ENCODE data around the gene VTN.
A peak's percentile ranks its signal among the peaks of the same experiment; 100 is the strongest.

Gene VTN

DNA sequence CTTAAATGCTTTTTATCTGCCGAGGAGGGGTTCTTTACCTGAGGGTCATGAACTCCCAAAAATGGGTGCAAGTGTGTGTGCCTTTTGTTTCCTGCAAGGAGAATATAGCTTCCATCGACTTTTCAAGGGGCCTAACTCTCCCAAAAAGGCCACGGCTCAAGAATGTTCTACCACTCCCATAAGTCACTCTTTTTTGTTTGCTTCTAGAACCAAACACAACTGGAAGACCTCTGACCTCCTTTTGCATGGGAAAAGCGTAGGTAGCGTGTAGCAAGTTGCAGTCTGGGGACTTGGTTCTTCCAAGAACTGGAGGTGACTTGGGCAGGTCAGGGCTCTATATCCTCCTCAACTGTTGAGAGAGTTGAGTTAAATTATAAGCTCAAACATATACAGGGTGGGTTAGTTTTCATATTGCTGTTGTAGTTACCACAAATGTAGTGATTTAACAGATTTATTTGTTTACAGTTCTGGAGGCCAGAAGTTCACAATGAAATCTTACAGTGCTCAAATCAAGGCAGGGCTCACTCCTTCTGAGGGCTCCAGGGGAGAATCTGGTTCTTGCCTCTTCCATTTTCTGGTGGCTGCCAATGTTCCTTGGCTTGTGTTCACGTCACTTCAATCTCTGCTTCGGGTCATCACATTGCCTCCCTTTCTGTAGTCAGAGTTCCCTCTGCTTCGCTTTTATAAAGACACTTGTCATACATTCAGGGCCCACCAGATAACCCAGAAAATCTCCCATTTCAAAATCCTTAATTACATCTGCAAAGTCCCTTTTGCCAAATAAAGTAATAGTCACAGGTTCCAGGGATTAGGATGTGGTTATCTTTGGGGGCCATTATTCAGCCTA lies 49.7 kb downstream of the VTN start:
- DNase-seq (ENCODE audit: low read depth, low spot score), result no peak
- peak overlapping the region; percentile 98 for H3K9ac ChIP-seq (ENCODE audit: insufficient read length)
- TF ChIP-seq FOXP2 (optimal IDR thresholded peaks at IDR 0.05; ENCODE audit: control extremely low read depth, extremely low read length, insufficient read depth) (no peak), EZH2 (IDR thresholded peaks at IDR 0.05) (no peak), POLR2AphosphoS5 (IDR thresholded peaks at IDR 0.05; ENCODE audit: borderline replicate concordance, low read depth, low read length) (no peak)
- H3K36me3 ChIP-seq (ENCODE audit: insufficient read depth, low read length), result peaks cover 28% of the 10 kb centered on the region
- H3K27ac ChIP-seq, result no peak overlapping the region
- no peaks in the 10 kb centered on the region for H3K9me3 ChIP-seq (ENCODE audit: low read depth, low read length)
- H3K4me3 ChIP-seq, result peak overlapping the region; percentile 96

DNA sequence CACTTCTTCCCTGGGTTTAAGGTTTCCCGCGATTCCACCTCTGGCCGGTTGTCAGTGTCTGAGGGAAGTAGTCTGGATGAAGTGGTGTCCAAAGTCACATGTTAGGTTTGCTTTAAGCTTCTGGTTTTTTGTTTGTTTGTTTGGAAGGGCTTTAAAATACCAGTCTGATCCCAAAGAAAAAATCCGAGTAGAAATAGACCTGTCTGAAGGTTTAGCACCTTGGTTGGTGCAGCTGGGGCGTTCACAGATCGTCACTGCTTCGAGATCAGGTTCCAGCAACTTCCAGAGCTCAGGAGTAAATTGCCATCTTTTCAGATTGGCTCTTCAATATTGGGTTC lies 50.5 kb downstream of the VTN start:
- H3K9me3 ChIP-seq (ENCODE audit: low read depth, low read length), result no peaks in the 10 kb centered on the region
- H3K9ac ChIP-seq (ENCODE audit: insufficient read length), result peak overlapping the region; percentile 98
- DNase-seq (ENCODE audit: low read depth, low spot score), result no peak
- peak overlapping the region; percentile 58 for H3K27ac ChIP-seq
- no peak for TF ChIP-seq POLR2AphosphoS5 (IDR thresholded peaks at IDR 0.05; ENCODE audit: borderline replicate concordance, low read depth, low read length)
- TF ChIP-seq EZH2 (IDR thresholded peaks at IDR 0.05), result no peak
- no peak for TF ChIP-seq FOXP2 (optimal IDR thresholded peaks at IDR 0.05; ENCODE audit: control extremely low read depth, extremely low read length, insufficient read depth)
- peaks cover 21% of the 10 kb centered on the region for H3K36me3 ChIP-seq (ENCODE audit: insufficient read depth, low read length)
- H3K4me3 ChIP-seq, result peak overlapping the region; percentile 96

DNA sequence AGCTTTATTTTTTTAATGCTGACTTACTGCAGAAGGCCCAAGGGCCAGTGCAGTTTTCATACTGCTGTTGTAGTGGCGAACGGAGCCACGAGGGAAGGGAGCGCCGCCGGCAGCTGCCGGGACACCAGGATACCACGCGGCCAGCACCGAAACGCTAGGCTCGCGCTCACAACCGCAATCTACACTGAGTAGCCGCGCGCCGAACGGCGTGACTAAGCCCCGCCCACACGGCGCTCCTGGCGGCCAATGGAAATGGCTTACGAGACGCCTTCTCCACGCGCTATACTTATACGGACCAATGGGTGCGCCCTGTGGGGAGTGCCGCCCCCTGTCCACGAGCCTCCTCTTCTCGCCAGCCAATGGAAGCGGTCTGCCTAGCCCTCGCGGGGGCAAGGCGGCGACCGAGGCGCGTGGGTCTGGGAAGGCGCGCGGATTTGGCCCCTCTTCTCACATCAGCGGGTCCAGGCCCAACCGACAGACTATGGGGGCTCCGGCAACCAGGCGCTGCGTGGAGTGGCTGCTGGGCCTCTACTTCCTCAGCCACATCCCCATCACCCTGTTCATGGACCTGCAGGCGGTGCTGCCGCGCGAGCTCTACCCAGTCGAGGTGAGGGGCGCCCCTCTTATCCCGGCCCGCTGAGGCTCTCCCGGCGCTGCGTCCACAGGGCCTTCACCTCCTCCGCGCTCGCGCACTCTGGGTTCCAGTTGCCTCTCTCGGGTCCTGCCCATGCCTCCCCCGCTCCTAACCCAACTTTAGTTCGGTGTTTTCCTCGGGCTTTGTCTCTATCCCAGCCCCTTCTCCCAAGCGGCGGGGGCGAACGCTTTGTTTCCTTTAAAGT lies 51.1 kb downstream of the VTN start, which contains the start of gene TMEM97:
Gene TMEM97, plus strand, starts transcription at position 442 of the 839 bp plus-strand sequence. Its CDS starts 40 bp downstream, at position 482.
- TF ChIP-seq POLR2AphosphoS5 (IDR thresholded peaks at IDR 0.05; ENCODE audit: borderline replicate concordance, low read depth, low read length) (peak; percentile 87), EZH2 (IDR thresholded peaks at IDR 0.05) (no peak)
- peak within 1 kb of the TSS; percentile 96 for H3K4me3 ChIP-seq
- H3K9ac ChIP-seq (ENCODE audit: insufficient read length), result peak within 1 kb of the TSS; percentile 98
- DNase-seq (ENCODE audit: low read depth, low spot score), result peak; percentile 87
- peaks cover 15% of the 10 kb centered on the region; the same call in 1 of the 2 replicates for H3K36me3 ChIP-seq (ENCODE audit: insufficient read depth, low read length)
- H3K9me3 ChIP-seq (ENCODE audit: low read depth, low read length), result no peaks in the 10 kb centered on the region
- H3K27ac ChIP-seq, result peak within 1 kb of the TSS; percentile 58

DNA sequence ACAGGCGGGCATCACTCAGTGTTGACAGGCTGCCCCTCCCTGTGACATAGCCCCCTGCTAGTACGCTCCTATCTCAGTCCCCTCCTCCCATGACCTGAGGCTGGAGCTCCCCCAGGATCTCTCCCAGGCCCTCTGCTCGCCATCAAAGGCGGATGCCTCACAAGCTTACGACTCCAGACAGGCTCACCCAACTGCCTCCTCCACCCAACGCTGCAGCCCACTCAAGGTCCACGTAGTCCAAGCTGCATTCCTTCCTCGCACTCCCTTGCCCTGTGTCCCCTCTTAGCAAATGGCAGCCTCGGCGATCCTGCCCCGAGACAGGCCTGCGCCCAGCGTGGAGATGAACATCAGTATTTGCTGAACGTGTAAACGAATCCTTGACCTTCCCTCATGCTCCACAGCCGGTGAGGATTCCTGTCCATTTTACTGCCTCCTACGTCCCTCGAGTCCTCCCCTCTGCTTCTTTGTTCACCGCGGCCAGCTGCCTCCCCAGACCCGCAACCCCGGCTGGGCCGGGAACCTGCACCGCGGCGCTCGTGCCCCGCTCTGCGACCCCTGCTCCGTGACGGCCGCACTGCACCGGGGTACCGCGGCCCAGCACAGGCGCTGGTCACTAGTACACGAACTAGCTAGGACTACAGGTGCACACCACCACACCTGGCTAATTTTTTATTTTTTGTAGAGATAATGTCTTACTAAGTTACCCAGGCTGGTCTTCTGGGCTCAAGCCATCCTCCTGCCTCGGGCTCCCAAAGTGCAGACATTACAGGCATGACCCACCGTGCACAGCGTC lies 51.9 kb downstream of the VTN start:
- no peak for TF ChIP-seq EZH2 (IDR thresholded peaks at IDR 0.05)
- no peak for TF ChIP-seq POLR2AphosphoS5 (IDR thresholded peaks at IDR 0.05; ENCODE audit: borderline replicate concordance, low read depth, low read length)
- no peak for TF ChIP-seq FOXP2 (optimal IDR thresholded peaks at IDR 0.05; ENCODE audit: control extremely low read depth, extremely low read length, insufficient read depth)
- Histone ChIP-seq H3K27ac (no peak overlapping the region), H3K4me3 (peak overlapping the region; percentile 96), H3K36me3 (ENCODE audit: insufficient read depth, low read length) (peaks cover 14% of the 10 kb centered on the region; the same call in 1 of the 2 replicates), H3K9ac (ENCODE audit: insufficient read length) (peak overlapping the region; percentile 87), H3K9me3 (ENCODE audit: low read depth, low read length) (no peaks in the 10 kb centered on the region)
- DNase-seq (ENCODE audit: low read depth, low spot score), result no peak

Data from SK-N-MC (cell line).